GM13977 (cell line): Measurements from ENCODE around the gene IGSF5.

Experiments used
- DNase-seq: peaks from one replicate; pipeline ENCODE4 v3.0.0; 2012; ENCODE audit warnings: low spot score
- in situ Hi-C: fragments of 300-500 bp; cut with MboI; formaldehyde crosslinking; loops from one replicate; pipeline ENCODE4 v1.12.0; 2022; ENCODE audit warnings: low sequenced_read_pairs, low pct_unique_long_range_greater_than_20kb, mixed read lengths, inconsistent platforms; ENCODE audit not compliant: unreplicated experiment
- TF ChIP-seq, protein P1 (sequence below): IDR thresholded peaks from 2 replicates; pipeline ENCODE4 v1.5.1; 2012; ENCODE audit warnings: mild to moderate bottlenecking, control low read depth; ENCODE audit not compliant: insufficient read depth; ENCODE audit errors: extremely low read depth, missing control alignments

IGSF5 gene

DNA sequence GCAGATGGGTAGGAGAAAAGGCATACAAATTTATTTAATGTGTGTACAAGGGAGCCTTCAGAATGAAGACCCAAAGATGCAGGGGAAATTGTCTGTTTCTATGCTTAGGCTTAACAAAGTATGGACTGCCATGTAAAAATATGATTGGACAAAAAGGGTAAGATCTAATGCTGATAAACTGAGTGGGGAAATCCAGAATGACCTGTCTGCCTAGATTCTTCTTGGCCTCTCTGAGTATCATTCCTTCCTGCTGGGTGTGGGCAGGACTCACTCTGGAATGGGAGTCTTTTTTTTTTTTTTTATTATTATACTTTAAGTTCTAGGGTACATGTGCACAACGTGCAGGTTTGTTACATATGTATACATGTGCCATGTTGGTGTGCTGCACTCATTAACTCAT is 61.0 kb downstream of the IGSF5 start:
- DNase-seq, result no peak
- in situ Hi-C loops, result no loop called here
- TF ChIP-seq, protein P1, sequence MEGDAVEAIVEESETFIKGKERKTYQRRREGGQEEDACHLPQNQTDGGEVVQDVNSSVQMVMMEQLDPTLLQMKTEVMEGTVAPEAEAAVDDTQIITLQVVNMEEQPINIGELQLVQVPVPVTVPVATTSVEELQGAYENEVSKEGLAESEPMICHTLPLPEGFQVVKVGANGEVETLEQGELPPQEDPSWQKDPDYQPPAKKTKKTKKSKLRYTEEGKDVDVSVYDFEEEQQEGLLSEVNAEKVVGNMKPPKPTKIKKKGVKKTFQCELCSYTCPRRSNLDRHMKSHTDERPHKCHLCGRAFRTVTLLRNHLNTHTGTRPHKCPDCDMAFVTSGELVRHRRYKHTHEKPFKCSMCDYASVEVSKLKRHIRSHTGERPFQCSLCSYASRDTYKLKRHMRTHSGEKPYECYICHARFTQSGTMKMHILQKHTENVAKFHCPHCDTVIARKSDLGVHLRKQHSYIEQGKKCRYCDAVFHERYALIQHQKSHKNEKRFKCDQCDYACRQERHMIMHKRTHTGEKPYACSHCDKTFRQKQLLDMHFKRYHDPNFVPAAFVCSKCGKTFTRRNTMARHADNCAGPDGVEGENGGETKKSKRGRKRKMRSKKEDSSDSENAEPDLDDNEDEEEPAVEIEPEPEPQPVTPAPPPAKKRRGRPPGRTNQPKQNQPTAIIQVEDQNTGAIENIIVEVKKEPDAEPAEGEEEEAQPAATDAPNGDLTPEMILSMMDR, result no peak

DNA sequence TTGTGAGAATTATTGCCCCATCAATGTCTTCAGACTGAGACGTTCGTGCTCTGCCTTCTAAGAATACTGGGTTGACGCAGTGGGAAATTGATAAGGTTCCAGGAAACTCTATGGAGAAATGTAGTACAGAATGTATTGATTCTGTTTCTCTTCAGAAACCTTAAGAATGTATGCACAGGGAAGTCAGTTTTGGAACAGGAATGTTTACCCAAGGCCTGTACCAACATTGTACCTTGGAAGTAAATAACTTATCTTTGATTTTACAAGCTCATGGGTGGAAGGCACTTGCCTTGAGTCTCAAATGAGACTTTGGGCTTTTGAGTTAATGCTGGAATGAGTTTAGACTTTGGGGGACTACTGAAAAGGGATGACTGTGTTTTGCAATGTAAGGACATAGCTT is 62.8 kb downstream of the IGSF5 start:
- TF ChIP-seq, protein P1, result no peak

GRCh38 chr21:39809936-39810335 is 65.0 kb downstream of the IGSF5 start:
- DNase-seq, result no peak
- TF ChIP-seq, protein P1, result no peak
- in situ Hi-C loops, result no loop called here

More for the DNA sequence above, 62.8 kb downstream of the IGSF5 start:
- DNase-seq, result no peak
- in situ Hi-C loops, result no loop called here

- DNase-seq, result no peak
- TF ChIP-seq, protein P1, result no peak
- in situ Hi-C loops, result no loop called here
Observed at GRCh38 chr21:39812983-39813382, 68.0 kb downstream of the IGSF5 start.

DNA sequence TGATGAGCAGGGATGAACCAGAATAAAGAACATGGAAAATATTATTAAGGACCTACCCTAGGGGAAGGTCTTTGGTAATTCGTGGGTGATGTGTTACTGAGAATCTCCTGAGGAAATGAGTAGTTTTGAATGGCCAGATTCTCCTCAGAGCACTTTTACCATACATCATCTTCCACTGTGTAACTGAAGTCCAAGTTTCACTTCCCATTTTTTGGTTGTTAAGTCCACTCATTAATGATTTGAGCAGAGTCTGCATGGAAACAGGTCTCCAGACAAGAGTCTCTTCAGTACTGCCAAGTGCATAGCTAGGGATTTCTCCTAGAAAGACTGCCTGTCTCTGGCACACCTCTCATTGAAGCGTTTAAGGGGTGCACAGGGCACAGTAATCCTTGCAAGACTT is 73.6 kb downstream of the IGSF5 start:
- TF ChIP-seq, protein P1, result no peak
- in situ Hi-C loops, result no loop called here

GRCh38 chr21:39822042-39822441 is 77.1 kb downstream of the IGSF5 start:
- DNase-seq, result no peak

More for the DNA sequence above, 73.6 kb downstream of the IGSF5 start:
- no peak for DNase-seq

More at GRCh38 chr21:39822042-39822441, 77.1 kb downstream of the IGSF5 start:
- in situ Hi-C loops, result no loop called here
- TF ChIP-seq, protein P1, result no peak
